Measurements from ENCODE around the gene AVL9.

Gene AVL9

GRCh38 chr7:32495298-32496051, at the start of gene AVL9:
TSS of gene AVL9 (plus strand) at chr7:32495489. CDS start at chr7:32495710, 221 bp downstream.
- Histone ChIP-seq H3K36me3 (ENCODE audit: insufficient read depth, low read length) (peaks cover 21% of the 10 kb centered on the region), H3K4me2 (ENCODE audit: low read length) (peak within 1 kb of the TSS; percentile 100), H3F3A (ENCODE audit: insufficient read depth, low read length) (peaks cover 8% of the 10 kb centered on the region; the same call in 1 of the 2 replicates), H3K4me1 (ENCODE audit: insufficient read depth, low read length, severe bottlenecking) (peaks cover 27% of the 10 kb centered on the region), H2AFZ (ENCODE audit: low read length) (peak within 1 kb of the TSS; percentile 100), H3K9me3 (ENCODE audit: low read length) (no peaks in the 10 kb centered on the region), H3K79me2 (ENCODE audit: insufficient read depth, low read length) (peaks cover 42% of the 10 kb centered on the region), H3K4me3 (ENCODE audit: low read depth, low read length, poor library complexity, severe bottlenecking) (peak within 1 kb of the TSS; percentile 94), H3K9ac (ENCODE audit: low read length) (peak within 1 kb of the TSS; percentile 95), H3K27ac (ENCODE audit: low read depth, low read length, poor library complexity, severe bottlenecking) (peak within 1 kb of the TSS; percentile 62), H3K27me3 (ENCODE audit: insufficient read depth, low read length) (no peaks in the 10 kb centered on the region), H4K20me1 (ENCODE audit: insufficient read depth, low read length) (no peaks in the 10 kb centered on the region), H3K9me2 (ENCODE audit: low read depth, low read length) (no peaks in the 10 kb centered on the region)
- TF ChIP-seq EZH2 (IDR thresholded peaks at IDR 0.05; ENCODE audit: borderline replicate concordance, low read length), result no peak
- TF ChIP-seq CTCF (IDR thresholded peaks at IDR 0.05; ENCODE audit: low read length), result no peak

GRCh38 chr7:32447218-32447617, 48.1 kb upstream of the AVL9 start:
- no peaks in the 10 kb centered on the region for H3K36me3 ChIP-seq (ENCODE audit: insufficient read depth, low read length)

GRCh38 chr7:32453341-32454011, 41.8 kb upstream of the AVL9 start:
- no peak overlapping the region for H3K27ac ChIP-seq (ENCODE audit: low read depth, low read length, poor library complexity, severe bottlenecking)
- H3F3A ChIP-seq (ENCODE audit: insufficient read depth, low read length), result no peaks in the 10 kb centered on the region
- no peak for TF ChIP-seq CTCF (IDR thresholded peaks at IDR 0.05; ENCODE audit: low read length)
- TF ChIP-seq EZH2 (IDR thresholded peaks at IDR 0.05; ENCODE audit: borderline replicate concordance, low read length), result no peak
- H2AFZ ChIP-seq (ENCODE audit: low read length), result no peak overlapping the region
- no peak overlapping the region for H3K9ac ChIP-seq (ENCODE audit: low read length)
- H3K9me3 ChIP-seq (ENCODE audit: low read length), result no peaks in the 10 kb centered on the region
- H3K9me2 ChIP-seq (ENCODE audit: low read depth, low read length), result no peaks in the 10 kb centered on the region
- no peaks in the 10 kb centered on the region for H3K27me3 ChIP-seq (ENCODE audit: insufficient read depth, low read length)
- H3K4me3 ChIP-seq (ENCODE audit: low read depth, low read length, poor library complexity, severe bottlenecking), result no peak overlapping the region
- no peaks in the 10 kb centered on the region for H4K20me1 ChIP-seq (ENCODE audit: insufficient read depth, low read length)
- no peaks in the 10 kb centered on the region for H3K79me2 ChIP-seq (ENCODE audit: insufficient read depth, low read length)
- H3K4me2 ChIP-seq (ENCODE audit: low read length), result no peak overlapping the region
- H3K4me1 ChIP-seq (ENCODE audit: insufficient read depth, low read length, severe bottlenecking), result no peaks in the 10 kb centered on the region
- no peaks in the 10 kb centered on the region for H3K36me3 ChIP-seq (ENCODE audit: insufficient read depth, low read length)

More at GRCh38 chr7:32447218-32447617, 48.1 kb upstream of the AVL9 start:
- Histone ChIP-seq H3K27me3 (ENCODE audit: insufficient read depth, low read length) (no peaks in the 10 kb centered on the region; the same call in 1 of the 2 replicates), H3K4me3 (ENCODE audit: low read depth, low read length, poor library complexity, severe bottlenecking) (no peak overlapping the region), H3K79me2 (ENCODE audit: insufficient read depth, low read length) (no peaks in the 10 kb centered on the region), H3K9ac (ENCODE audit: low read length) (no peak overlapping the region), H3K9me2 (ENCODE audit: low read depth, low read length) (no peaks in the 10 kb centered on the region), H3F3A (ENCODE audit: insufficient read depth, low read length) (no peaks in the 10 kb centered on the region), H3K9me3 (ENCODE audit: low read length) (no peaks in the 10 kb centered on the region), H4K20me1 (ENCODE audit: insufficient read depth, low read length) (no peaks in the 10 kb centered on the region), H2AFZ (ENCODE audit: low read length) (no peak overlapping the region), H3K4me2 (ENCODE audit: low read length) (no peak overlapping the region), H3K4me1 (ENCODE audit: insufficient read depth, low read length, severe bottlenecking) (no peaks in the 10 kb centered on the region), H3K27ac (ENCODE audit: low read depth, low read length, poor library complexity, severe bottlenecking) (no peak overlapping the region)
- TF ChIP-seq EZH2 (IDR thresholded peaks at IDR 0.05; ENCODE audit: borderline replicate concordance, low read length) (no peak), CTCF (IDR thresholded peaks at IDR 0.05; ENCODE audit: low read length) (no peak)
